ENCODE results near the gene UGP2. TPM values are rescaled to one million over a fixed set of nuclear protein-coding genes. Genes with fewer than 3 reads are reported as not detected.

Gene UGP2
- total RNA-seq, 4 donors from 2014 or later = 163 to 247 (median 198) TPM

GRCh38 chr2:63849381-63850203, 7.9 kb downstream of the UGP2 start:
- Histone ChIP-seq H3K27ac (replicated peaks in 1 of 4) (no peak overlapping the region), H3K4me1 (peaks cover 59 to 95% (median 80%) of the 10 kb centered on the region in 4 donors), H3K9me3 (no peaks in the 10 kb centered on the region), H3K27me3 (no peaks in the 10 kb centered on the region), H3K4me3 (no peak overlapping the region), H3K36me3 (no peaks in the 10 kb centered on the region)
- intact Hi-C loops (cut with DNase I) = loop anchor here (10.0 kb wide), 1 partner anchor 155 kb away; no protein-coding TSS in a partner anchor
- no peak for DNase-seq (ENCODE audit: extremely low spot score)
- TF ChIP-seq POLR2A (IDR thresholded peaks at IDR 0.05; ENCODE audit: low read depth) (no peak), EP300 (IDR thresholded peaks at IDR 0.05) (no peak), POLR2AphosphoS5 (IDR thresholded peaks at IDR 0.05) (no peak), CTCF (IDR thresholded peaks at IDR 0.05) (no peak)
- WGBS = 58% methylated on average over 7 of the region's 7 CpGs

GRCh38 chr2:63850204-63850571, 8.5 kb downstream of the UGP2 start:
- H3K36me3 ChIP-seq = no peaks in the 10 kb centered on the region
- no peak for TF ChIP-seq EP300 (IDR thresholded peaks at IDR 0.05)
- TF ChIP-seq POLR2AphosphoS5 (IDR thresholded peaks at IDR 0.05) = no peak
- TF ChIP-seq CTCF (IDR thresholded peaks at IDR 0.05) = no peak
- no peak for TF ChIP-seq POLR2A (IDR thresholded peaks at IDR 0.05; ENCODE audit: low read depth)
- no peaks in the 10 kb centered on the region for H3K27me3 ChIP-seq
- WGBS = 77% methylated on average over 1 of the region's 1 CpG
- H3K27ac ChIP-seq (replicated peaks in 1 of 4) = no peak overlapping the region
- no peaks in the 10 kb centered on the region for H3K9me3 ChIP-seq
- peaks cover 59 to 93% (median 77%) of the 10 kb centered on the region in 4 donors for H3K4me1 ChIP-seq
- DNase-seq (ENCODE audit: extremely low spot score) = no peak
- H3K4me3 ChIP-seq = no peak overlapping the region
- intact Hi-C loops (cut with DNase I) = loop anchor here (10.0 kb wide), 1 partner anchor 155 kb away; no protein-coding TSS in a partner anchor

- H3K36me3 ChIP-seq = no peaks in the 10 kb centered on the region
- intact Hi-C loops (cut with DNase I) = loop anchor here (10.0 kb wide), 1 partner anchor 156 kb away; no protein-coding TSS in a partner anchor
- TF ChIP-seq POLR2AphosphoS5 (IDR thresholded peaks at IDR 0.05) = no peak
- no peak for TF ChIP-seq CTCF (IDR thresholded peaks at IDR 0.05)
- no peak for TF ChIP-seq EP300 (IDR thresholded peaks at IDR 0.05)
- no peak for TF ChIP-seq POLR2A (IDR thresholded peaks at IDR 0.05; ENCODE audit: low read depth)
- no peaks in the 10 kb centered on the region for H3K9me3 ChIP-seq
- H3K4me3 ChIP-seq = no peak overlapping the region
- no peak for DNase-seq (ENCODE audit: extremely low spot score)
- H3K27ac ChIP-seq (replicated peaks in 1 of 4) = no peak overlapping the region
- H3K4me1 ChIP-seq = peaks cover 54 to 88% (median 73%) of the 10 kb centered on the region in 4 donors
- H3K27me3 ChIP-seq = no peaks in the 10 kb centered on the region
Measured at GRCh38 chr2:63850649-63851048, 9.0 kb downstream of the UGP2 start.

GRCh38 chr2:63851691-63852311, 10.1 kb downstream of the UGP2 start:
- DNase-seq (ENCODE audit: extremely low spot score) = no peak
- no peaks in the 10 kb centered on the region for H3K27me3 ChIP-seq
- H3K9me3 ChIP-seq = no peaks in the 10 kb centered on the region
- no peak overlapping the region for H3K27ac ChIP-seq (replicated peaks in 1 of 4)
- H3K4me1 ChIP-seq = peaks cover 45 to 78% (median 61%) of the 10 kb centered on the region in 4 donors
- TF ChIP-seq POLR2AphosphoS5 (IDR thresholded peaks at IDR 0.05) (no peak), EP300 (IDR thresholded peaks at IDR 0.05) (no peak), CTCF (IDR thresholded peaks at IDR 0.05) (no peak), POLR2A (IDR thresholded peaks at IDR 0.05; ENCODE audit: low read depth) (no peak)
- 100% methylated on average over 1 of the region's 1 CpG for WGBS
- intact Hi-C loops (cut with DNase I) = loop anchor here (10.0 kb wide), 1 partner anchor 157 kb away; no protein-coding TSS in a partner anchor
- no peak overlapping the region for H3K4me3 ChIP-seq
- peaks cover under 1 to 6% (median 3%) of the 10 kb centered on the region in 4 donors for H3K36me3 ChIP-seq
